NCI-H1105 treated with DMSO at 0.1 percent for 48 hours (cell line): ENCODE measurements around the gene ZC3H15.
"Not testable (repeated sequence)": the region's sequence is repeated elsewhere in the genome, so short reads cannot be mapped to it uniquely, and the experiment has no call there.

Experiments used
- DNase-seq: peaks from one replicate; lab custom pipeline; 2025; lab: John Stamatoyannopoulos, UW

ZC3H15 gene

DNA sequence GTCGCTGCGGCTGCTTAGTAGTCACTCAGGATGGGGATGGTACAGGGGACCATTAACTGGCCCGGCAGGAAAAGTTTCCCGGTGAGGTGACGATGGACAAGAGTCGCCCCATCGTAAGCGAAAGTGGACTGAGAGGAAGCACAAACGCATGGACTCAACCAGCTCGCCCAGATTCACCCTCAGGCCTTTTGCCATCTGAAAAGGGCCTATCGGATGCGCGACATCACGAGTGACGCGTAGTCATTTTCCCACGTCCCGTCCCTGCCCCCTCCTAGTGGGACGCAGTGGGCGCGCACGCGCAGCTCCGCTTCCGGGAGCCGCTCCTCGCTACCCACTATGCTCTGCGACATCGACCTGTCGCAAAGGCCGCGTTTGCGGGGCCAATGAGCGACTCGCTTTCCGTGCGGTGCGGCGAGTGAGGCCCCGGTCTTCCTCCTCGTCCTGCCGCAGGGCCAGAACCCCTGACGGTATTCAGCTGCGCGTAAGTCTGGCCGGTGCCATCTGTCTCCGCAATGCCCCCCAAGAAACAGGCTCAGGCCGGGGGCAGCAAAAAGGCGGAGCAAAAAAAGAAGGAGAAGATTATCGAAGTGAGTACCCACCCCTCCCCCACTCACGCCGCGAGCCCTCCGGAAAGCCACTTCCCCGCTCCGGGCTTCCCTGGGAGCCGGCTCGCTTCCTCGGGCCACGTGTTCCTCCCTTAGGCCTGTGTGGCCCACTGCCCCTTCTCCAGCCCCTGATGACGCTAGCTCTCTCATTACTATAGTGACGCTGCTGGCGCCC, at the start of gene ZC3H15:
TSS of gene ZC3H15 (plus strand) at position 390 of the 780 bp plus-strand sequence. CDS start at position 513, 123 bp downstream.
- DNase-seq = peak; percentile 90

DNA sequence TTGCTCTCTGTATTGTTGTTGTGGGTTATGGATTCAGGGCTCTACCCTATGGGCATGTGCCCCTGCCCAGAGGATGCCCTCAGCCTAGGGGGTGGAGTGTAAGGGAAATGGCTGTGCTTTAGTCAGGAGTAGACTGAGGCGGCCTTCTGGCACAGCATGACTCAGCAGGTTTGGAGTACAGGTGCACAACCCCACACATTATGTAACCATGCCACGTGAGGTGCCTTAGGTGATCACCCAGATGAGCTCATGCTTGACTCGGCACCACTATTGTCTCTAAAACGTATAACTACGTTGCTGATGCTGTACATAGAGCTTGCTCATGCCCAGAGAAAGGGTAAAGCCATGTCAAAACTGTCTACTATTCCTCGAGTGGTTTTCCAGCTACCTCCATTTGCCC, 48.3 kb upstream of the ZC3H15 start:
- DNase-seq = no peak

DNA sequence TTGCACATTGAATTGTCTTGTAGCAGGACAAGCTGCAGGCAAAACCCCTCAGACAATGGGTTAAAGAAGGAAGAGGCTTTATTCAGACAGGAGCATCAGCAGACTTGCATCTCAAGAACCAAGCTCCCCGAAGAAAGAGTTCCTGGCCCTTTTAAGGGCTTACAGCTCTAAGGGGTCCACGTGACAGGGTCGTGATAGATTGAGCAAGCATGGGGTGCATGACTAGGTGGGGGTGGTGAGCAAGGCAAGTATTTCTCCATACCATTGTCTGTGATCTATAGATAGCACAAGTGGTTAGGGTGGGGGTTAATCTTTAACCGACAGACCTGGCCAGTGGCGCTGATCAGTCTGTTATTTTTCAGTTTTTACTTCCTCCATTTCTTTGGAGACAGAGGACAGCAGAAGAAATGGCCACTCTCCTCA, 46.4 kb upstream of the ZC3H15 start:
- not testable (repeated sequence) for DNase-seq

DNA sequence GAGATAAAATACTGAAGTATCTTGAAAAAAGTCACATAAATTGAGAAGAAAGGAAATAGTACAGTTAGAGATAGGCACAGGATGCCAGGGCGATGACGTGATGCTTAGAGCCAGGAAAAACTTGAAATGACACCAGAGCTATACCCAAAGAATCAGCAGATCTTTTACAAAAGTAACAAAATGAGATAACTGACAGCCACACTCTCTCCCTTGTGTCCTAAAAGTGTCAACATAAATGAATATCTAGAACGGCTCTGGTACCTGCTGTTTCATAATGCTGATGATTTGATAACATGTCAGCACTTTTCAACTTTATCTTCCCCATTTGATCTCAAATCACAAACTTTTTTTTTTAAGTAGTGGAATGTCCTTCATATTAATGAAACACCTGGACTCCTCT, 45.6 kb upstream of the ZC3H15 start:
- DNase-seq = no peak

DNA sequence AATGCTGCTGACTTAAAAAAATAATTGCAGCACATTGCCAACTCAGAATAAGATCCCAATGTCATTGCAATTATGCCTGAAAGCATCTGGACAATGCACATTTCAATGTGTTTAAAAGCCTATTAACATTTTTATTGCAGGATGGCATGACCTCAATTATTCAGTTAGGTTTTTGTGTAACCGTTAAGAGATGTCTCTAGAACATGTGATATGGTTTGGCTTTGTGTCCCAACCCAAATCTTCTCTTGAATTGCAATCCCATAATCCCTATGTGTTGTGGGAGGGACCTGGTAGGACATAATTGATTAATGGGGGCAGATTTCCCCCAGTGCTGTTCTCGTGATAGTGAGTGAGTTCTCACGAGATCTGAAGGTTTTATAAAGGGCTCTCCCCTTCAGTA, 43.2 kb upstream of the ZC3H15 start:
- DNase-seq = no peak

DNA sequence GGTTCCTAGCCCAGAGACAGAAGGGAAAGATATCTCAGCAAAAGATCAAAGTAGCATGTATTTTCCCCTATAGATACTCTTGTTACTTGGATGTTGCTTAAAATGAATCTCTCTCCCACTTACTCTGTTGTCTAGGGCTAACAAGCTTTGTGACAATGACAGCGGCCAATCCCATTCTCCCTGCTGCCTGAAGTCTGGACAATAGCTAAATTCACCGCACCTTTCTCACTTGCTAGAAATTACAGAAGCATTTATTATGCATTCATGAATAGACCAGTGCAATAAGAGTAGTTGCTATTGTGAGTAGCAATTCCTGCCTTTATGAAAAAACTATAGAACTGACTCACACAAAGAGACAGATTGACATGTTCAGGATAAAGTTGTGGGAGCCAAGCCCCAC, 42.2 kb upstream of the ZC3H15 start:
- no peak for DNase-seq

DNA sequence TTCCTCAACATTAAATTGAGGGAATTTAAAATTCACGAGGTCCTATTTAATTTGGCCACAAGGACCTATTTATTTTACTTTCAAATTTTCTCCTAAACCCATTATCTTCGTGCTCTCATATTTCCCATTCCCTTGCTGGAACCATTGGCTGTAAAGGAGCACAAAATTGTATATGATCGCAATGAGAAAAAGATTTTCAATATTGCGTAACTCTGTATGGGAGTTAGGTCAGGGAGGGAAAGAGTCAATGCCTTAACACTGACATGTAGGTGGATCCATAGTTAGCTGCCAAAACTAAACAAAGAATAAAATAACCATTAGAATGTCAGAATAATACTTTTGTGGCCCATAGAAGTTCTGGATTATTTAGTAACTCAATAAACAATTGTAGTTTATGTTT, 40.6 kb upstream of the ZC3H15 start:
- no peak for DNase-seq

DNA sequence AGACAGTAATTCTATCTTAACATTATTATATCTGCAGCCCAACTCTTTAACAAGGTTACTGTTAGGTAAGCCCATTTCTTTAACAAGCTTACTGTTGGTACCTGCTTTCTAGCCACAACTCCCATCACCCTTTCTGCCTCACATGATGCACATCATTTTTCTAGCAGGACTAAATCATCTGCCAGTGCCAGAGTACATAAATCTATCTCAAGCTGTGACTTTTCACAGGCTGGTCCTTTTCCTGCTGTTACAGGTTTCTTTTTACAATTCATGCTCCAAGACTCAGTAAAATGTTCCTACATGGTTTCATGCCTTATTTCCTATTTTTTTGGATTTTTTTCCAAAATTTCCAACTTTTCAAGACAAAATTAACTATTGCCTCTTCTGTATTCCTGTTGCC, 30.4 kb upstream of the ZC3H15 start:
- DNase-seq = no peak

DNA sequence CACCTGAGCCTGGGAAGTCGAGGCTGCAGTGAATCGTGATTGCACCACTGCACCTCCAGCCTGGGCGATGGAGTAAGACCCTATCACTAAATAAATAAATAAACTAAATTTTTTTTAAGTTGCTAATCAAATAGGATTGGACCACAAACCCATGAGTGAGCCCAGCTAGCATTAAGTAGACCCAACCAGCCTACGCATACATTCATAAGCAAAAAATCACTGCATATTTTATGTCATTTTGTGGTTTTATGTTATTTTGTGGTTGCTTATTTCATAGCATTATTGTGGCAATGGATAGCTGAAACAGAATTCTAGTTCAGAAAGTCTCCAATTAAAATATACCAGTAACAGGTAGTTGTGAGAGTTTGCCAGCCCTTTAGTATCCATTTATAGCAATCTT, 29.1 kb upstream of the ZC3H15 start:
- DNase-seq = no peak

DNA sequence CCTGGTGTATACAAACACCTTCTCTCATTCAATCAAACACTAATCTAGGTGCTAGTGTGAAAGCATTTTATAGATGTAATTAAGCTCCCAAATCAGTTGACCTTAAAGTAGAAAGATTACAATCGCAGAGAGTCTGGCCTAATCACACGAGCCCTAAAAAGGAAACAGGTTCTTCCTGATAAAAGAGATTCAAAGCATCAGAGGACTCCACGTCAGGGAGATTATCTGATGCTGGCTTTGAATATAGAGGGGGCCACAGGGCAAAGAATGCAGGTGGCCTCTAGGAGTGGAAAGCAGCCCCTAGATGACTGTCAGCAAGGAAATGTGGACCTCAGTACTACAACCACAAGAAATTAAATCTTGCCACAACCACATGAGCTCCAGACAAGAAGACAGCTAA, 28.2 kb upstream of the ZC3H15 start:
- no peak for DNase-seq

DNA sequence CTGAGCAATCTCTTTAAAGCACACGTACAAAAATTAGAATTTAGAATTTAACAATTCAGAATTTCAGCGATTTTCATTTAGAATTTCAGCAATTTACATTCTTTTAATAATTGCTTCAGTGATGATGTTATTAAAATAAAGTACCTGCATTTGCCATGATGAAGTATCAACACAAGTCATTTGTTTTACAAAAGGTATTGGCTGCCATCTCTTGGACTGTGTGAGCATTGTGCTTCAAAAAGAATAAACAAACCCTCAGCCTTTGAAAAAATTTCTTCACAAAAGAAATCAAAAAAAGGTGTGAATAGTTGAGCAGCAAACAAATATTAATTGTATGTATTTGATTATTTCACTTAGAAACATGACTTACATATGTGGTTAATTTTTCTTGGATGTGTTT, 27.1 kb upstream of the ZC3H15 start:
- peak; percentile 16 for DNase-seq

DNA sequence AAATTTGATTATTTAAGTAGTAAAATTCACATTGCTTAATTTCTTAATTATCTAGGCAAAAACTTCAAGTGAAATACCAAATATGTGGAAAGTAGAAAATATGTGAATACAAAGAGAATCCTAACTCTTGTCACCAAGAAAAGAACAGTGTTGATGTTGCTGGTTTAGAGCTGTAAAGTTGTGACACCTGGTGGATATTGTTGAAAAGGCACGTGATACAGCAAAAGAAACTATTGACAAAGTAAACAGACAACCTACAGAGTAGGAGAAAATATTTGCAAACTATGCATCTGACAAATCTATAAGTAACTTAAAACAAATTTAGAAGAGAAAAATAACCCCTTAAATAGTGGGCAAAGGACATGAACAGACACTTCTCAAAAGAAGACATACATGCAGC, 25.6 kb upstream of the ZC3H15 start:
- DNase-seq = no peak

DNA sequence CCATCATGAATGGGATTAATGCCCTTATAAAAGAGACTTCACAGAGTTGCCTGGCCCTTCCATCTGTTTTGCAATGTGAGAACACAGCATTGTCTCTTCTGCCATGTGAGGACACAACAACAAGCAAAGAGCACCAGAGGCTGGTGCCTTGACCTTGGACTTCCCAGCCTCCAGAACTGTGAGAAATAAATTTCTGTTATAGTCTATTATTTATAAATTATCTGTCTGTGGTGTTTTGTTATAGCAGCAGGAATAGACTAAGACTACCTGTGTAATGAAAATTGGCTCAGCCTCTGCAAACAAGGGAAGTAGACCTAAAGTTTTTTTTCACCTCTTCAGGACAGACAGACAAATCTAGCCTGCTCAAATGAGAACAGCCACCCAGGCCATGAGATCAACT, 19.3 kb upstream of the ZC3H15 start:
- DNase-seq = no peak

DNA sequence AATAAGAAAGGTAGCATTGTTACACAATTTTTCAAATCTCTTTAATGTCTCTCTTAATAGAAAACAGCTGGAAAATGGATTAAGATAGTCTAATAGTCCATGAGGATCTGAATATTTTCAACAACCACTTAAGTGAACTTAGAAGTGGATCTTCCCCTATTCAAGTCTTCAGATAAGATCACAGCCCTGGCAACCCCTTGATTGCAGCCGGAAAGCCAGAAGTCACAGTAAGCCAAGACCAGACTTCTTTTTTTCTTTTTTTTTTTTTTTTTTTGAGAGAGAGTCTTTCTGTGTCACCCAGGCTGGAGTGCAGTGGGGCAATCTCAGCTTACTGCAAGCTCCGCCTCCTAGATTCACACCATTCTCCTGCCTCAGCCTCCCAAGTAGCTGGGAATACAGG, 18.6 kb upstream of the ZC3H15 start:
- DNase-seq = no peak

DNA sequence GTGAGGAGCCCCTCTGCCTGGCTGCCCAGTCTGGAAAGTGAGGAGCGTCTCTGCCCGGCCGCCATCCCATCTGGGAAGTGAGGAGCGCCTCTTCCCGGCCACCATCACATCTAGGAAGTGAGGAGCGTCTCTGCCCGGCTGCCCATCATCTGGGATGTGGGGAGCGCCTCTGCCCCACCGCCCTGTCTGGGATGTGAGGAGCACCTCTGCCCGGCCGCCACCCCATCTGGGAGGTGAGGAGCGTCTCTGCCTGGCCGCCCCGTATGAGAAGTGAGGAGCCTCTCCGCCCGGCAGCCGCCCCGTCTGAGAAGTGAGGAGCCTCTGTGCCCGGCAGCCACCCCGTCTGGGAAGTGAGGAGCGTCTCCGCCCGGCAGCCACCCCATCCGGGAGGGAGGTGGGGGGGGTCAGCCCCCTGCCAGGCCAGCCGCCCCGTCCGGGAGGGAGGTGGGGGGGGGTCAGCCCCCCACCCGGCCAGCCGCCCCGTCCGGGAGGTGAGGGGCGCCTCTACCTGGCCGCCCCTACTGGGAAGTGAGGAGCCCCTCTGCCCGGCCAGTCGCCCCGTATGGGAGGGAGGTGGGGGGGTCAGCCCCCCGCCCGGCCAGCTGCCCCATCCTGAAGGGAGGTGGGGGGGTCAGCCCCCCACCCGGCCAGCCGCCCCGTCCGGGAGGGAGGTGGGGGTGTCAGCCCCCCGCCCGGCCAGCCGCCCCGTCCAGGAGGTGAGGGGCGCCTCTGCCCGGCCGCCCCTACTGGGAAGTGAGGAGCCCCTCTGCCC, 13.2 kb upstream of the ZC3H15 start:
- not testable (repeated sequence) for DNase-seq

DNA sequence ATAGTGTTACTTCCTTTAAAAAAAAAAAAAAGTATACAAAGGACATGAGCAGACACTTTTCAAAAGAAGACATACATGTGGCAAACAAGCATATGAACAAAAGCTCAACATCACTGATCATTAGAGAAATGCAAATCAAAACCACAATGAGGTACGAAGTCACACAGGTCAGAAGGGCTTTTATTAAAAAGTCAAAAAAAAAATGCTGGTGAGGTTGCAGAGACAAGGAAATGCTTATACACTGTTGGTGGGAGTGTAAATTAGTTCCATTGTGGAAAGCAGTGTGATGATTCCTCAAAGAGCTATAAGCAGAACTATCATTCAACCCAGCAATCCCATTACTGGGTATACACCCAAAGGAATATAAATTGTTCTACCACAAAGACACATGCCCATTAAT, 11.8 kb upstream of the ZC3H15 start:
- DNase-seq = not testable (repeated sequence)

DNA sequence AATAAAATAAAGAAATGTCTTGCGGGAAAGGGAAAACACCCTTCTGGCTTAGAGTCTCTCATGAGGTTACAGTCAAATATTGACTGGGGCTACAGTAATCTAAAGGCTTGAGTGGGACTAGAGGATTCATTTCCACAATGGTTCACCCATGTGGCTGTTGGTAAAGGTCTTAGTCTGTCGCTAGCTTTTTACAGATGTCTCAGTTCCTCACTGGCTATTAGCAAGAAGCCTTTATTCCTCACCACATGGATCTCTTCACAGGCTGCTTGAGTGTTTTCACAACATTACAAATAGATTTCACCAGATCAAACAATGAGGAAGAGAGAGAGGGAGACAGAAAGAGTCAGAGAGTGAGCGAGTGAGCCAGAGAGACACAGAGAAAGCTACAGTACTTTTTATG, 8.3 kb upstream of the ZC3H15 start:
- no peak for DNase-seq

DNA sequence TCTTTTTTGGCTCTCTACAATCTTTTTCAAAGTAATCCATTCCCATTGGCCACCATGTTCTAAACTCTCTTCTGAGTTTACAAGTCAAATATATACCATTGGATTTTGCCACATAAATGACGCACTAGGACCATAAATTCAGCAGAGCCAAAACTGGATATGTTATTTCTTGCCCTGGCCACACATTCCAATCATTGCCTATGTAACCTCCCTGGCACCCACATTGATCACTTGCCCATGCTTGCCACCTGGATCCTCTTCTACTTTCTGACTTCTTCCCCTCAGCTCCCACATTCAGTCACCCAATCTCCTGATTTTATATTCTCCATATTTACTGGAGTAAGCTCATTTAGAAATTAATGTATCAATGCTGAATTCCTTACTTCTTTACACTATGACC, 5.1 kb upstream of the ZC3H15 start:
- no peak for DNase-seq

DNA sequence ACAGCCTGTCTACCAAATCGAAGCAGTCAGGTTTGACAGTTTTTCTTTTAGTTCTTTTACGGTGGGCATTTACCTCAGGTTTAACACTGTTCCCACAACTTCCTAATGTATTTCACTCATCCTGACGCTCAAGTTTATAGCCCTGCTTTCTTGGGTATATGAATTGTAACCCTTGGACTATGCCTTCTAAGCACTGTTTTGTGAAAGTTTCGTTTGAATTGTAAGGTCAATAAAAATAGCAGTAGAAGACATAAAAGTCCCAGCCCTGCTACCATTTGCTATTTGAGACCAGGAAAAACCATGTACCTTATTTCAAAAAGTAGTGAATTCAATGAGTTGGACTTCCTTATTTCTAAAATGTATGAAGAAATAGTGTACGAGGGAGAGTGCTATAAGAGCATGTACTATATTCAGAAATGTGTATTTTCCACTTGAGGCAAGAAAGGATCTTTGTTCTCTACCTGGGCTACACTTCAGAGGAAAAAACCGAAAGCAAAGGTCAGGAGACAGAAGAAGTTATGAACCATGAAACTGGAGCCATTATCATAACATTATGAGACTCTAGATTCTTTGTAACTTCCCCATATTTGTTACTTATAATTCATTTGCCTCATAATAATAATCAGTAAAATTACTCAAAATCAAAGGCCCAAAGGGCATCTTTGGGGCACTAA, 1.9 kb upstream of the ZC3H15 start:
- no peak for DNase-seq

DNA sequence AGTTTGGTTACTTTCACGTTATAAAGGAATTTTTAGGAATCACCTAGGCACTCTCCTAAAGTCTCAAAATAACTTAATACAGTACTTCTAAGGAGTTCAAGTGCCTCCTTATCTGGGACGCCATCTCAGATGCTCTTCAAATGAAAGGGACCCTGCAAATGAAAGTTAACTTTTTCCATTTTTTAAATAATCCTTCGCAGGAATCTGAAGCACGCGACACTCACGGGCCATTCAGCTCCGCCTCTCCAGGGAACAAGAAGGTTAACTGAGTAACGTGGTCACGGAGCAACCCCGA, 537 bp upstream of the ZC3H15 start:
- no peak for DNase-seq

DNA sequence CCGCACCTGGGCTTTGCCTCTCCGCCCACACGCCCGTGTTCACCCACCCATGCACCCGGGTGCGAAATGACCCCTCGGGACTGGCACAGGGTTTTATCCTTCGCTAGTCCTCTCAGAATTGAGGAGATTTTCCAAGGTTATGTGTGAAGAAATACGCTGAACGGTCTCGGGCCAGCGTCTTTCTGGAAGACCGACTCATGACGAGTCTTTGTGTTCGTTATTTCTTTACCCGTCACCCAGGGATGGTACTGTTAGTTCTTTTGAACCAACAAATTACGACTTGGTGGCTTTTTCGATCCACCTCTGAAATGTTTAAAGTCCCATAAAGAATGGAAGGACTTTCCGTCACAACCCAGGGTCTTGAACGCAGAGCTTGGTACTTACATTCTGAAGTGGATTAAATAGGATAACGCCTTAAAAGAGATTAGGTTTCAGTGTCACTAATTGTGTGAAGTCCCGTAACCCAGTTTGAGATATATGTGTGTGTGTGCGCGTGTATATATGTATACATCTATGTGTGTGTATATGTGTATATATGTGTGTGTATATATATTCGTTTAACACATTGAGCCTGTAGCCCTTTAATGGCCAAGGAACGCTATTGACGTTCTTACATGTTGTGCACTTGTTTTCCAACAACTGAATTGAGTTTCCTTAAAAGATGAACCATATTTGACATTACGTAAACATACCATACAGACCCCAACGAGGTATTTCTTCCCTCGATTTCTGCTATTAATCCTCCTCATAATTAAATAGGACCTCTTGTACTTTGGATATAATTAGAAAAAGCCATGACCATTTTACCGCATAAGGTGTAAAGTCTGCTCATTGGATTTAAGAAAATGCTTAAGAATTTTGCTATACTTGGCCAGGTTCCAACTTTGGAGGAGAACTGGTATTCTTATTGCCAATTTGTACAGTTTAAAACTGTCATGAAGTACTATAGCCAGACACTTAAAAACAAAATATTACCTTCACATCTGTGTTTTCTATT, 889 bp downstream of the ZC3H15 start:
- DNase-seq = peak; percentile 24

DNA sequence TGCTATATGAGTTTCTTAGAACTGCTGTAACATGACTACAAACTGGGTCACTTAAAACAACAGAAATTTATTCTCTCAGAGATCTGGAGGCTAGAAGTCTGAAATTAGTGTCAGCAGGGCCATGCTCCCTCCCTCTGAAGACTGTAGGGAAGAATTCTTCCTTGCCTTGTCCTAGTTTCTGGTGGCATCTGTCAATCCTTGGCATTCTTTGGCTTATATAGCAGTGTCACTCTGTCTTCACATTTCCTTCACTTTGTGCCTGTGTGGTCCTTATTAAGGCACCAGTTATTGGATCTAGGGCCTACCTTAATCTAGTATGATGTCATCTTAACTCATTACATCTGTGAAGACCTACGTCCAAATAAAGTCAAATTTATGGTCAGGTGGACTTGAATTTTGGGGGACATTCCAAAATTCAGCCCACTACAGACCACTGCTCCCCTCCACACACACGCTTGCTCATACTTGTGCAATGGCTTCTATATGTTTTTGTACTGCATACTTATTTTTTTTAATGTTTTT, 7.6 kb downstream of the ZC3H15 start:
- no peak for DNase-seq
